A549 (cell line): ENCODE measurements around the gene FAM227A. TPM values are rescaled to one million over a fixed set of nuclear protein-coding genes. Genes with fewer than 3 reads are reported as not detected.

Experiments used
- ATAC-seq, 2 experiments: fragments of 200-7000 bp in 1 of 2; fragments of >200 bp in 1 of 2; cut with Nextera tagmentation in 1 of 2; cut with Tn5 transposase in 1 of 2; 3 replicates each; pipeline versions ENCODE4 v1.8.0 to v1.9.1; 2018 to 2020; ENCODE audit warnings: mild to moderate bottlenecking in 1 of 2, moderate library complexity in 1 of 2
- CTCF ChIA-PET: fragments of 300-600 bp; sonication (Branson Sonifier 250); formaldehyde crosslinking; extraction: SDS; loops from one replicate; lab custom pipeline; 2021; ENCODE audit warnings: antibody characterized with exemption, inconsistent platforms; lab: Yijun Ruan, JAX
- POLR2A ChIA-PET: fragments of 350-600 bp; formaldehyde crosslinking; extraction: SDS; loops from one replicate; lab custom pipeline; 2021; ENCODE audit warnings: antibody characterized with exemption, inconsistent platforms; lab: Yijun Ruan, JAX
- DNase-seq, 2 experiments: peaks; one replicate each; pipeline versions ENCODE4 v3.0.0 to v3.0.0-alpha.2; 2011 to 2016; ENCODE audit warnings: low read depth in 1 of 2, low spot score in 1 of 2
- FAIRE-seq: peaks from 2 replicates; lab custom pipeline; 2011; peaks lifted over from hg19 to GRCh38; lab: Jason Lieb, UNC
- H3K27ac ChIP-seq, 2 experiments: fragments of >200 bp; sonication (Bioruptor Twin); formaldehyde crosslinking; 3 replicates each; pipeline ENCODE4 v1.5.1; 2016 to 2017
- H3K4me1 ChIP-seq: fragments of >200 bp; sonication (Bioruptor Twin); formaldehyde crosslinking; 3 replicates; pipeline ENCODE4 v1.6.1; 2016
- H3K4me2 ChIP-seq: fragments of >200 bp; sonication (Bioruptor Twin); formaldehyde crosslinking; 3 replicates; pipeline ENCODE4 v1.6.1; 2016
- H3K4me3 ChIP-seq: fragments of >200 bp; sonication (Bioruptor Twin); formaldehyde crosslinking; 3 replicates; pipeline ENCODE4 v1.5.1; 2016
- H3K9me3 ChIP-seq: fragments of >200 bp; sonication (Bioruptor Twin); formaldehyde crosslinking; 3 replicates; pipeline ENCODE4 v1.6.1; 2016
- BCL3 ChIP-seq: fragments of >200 bp; sonication (Bioruptor Twin); formaldehyde crosslinking; IDR thresholded peaks from 3 replicates; pipeline ENCODE4 v1.6.1; 2016
- CEBPB ChIP-seq, 2 experiments: fragments of >200 bp in 1 of 2; sonication (Bioruptor Twin) in 1 of 2; formaldehyde crosslinking in 1 of 2; IDR thresholded peaks; 2 replicates each; pipeline ENCODE4 v1.6.1; 2012 to 2016
- CHD2 ChIP-seq: fragments of 150-350 bp; IDR thresholded peaks from 2 replicates; pipeline ENCODE4 v1.6.1; 2014; ENCODE audit warnings: low read length; ENCODE audit not compliant: partially characterized antibody
- CTCF ChIP-seq: fragments of >200 bp; sonication (Bioruptor Twin); formaldehyde crosslinking; IDR thresholded peaks from 3 replicates; pipeline ENCODE4 v1.5.1; 2016
- E2F6 ChIP-seq: IDR thresholded peaks from 2 replicates; pipeline ENCODE4 v1.6.1; 2012; ENCODE audit warnings: low read depth, borderline replicate concordance
- EP300 ChIP-seq, 2 experiments: fragments of >200 bp; sonication (Bioruptor Twin); formaldehyde crosslinking; IDR thresholded peaks; 2 replicates in 1 of 2; 3 replicates in 1 of 2; pipeline ENCODE4 v1.6.1; 2016 to 2017
- FOSB ChIP-seq: fragments of 250-450 bp; sonication (Bioruptor Pico); IDR thresholded peaks from 2 replicates; pipeline ENCODE4 v1.5.0; 2020; ENCODE audit warnings: mild to moderate bottlenecking, moderate library complexity
- KDM1A ChIP-seq: fragments of 200-600 bp; sonication (generic); IDR thresholded peaks from 2 replicates; pipeline ENCODE4 v1.6.1; 2016; ENCODE audit warnings: low read depth, mild to moderate bottlenecking
- MAX ChIP-seq: IDR thresholded peaks from 2 replicates; pipeline ENCODE4 v1.6.1; 2012
- MYC ChIP-seq: IDR thresholded peaks from 2 replicates; pipeline ENCODE4 v1.6.1; 2012; ENCODE audit warnings: mild to moderate bottlenecking, inconsistent platforms, low read length, improper control_type of control experiment, borderline replicate concordance
- PBX3 ChIP-seq: IDR thresholded peaks from 2 replicates; pipeline ENCODE4 v1.6.1; 2012
- RAD21 ChIP-seq, 2 experiments: fragments of >200 bp in 1 of 2; sonication (Bioruptor Twin) in 1 of 2; formaldehyde crosslinking in 1 of 2; IDR thresholded peaks in 1 of 2; conservative IDR thresholded peaks in 1 of 2; 2 replicates in 1 of 2; 3 replicates in 1 of 2; pipeline ENCODE4 v1.6.1; 2012 to 2018; ENCODE audit warnings: inconsistent platforms in 1 of 2
- SMC3 ChIP-seq: fragments of >200 bp; sonication (Bioruptor Twin); formaldehyde crosslinking; IDR thresholded peaks from 3 replicates; pipeline ENCODE4 v1.6.1; 2018; ENCODE audit warnings: inconsistent platforms
- SREBF2 ChIP-seq: fragments of 450-650 bp; IDR thresholded peaks from 2 replicates; pipeline ENCODE4 v1.6.1; 2014; ENCODE audit warnings: mild to moderate bottlenecking, moderate library complexity
- WGBS: methylation state at CpG from one replicate; pipeline ENCODE4 v1.1.6; 2017; ENCODE audit errors: missing lambda C conversion rate; 5-methylcytosine and 5-hydroxymethylcytosine counted together
- polyA plus RNA-seq, 4 experiments: library from polyadenylated mRNA; depleted of rRNA in 3 of 4; stranded (reverse); fragments of >200 nt; fragmentation: RNase III in 1 of 4; extraction: RNeasy Plus Mini Kit Qiagen cat#74134 plus additional on column Dnase treatment in 1 of 4; gene quantifications; 2 replicates in 3 of 4; 3 replicates in 1 of 4; pipeline ENCODE4 v1.2.3, GENCODE V29; 2011 to 2017
- TF ChIP-seq, protein P1 (sequence below): fragments of 250-450 bp; sonication (Bioruptor Pico); IDR thresholded peaks from 2 replicates; pipeline ENCODE4 v1.5.0; 2021; ENCODE audit warnings: mild to moderate bottlenecking, moderate library complexity, borderline replicate concordance

Gene FAM227A
- polyA plus RNA-seq, 2 of the 4 experiments (the other 2 are of a cell fraction): 1.4 to 3.5 TPM

- DNase-seq (no peak), ATAC-seq (no peak), FAIRE-seq (no peak)
- WGBS: 75% methylated on average over 5 of the region's 5 CpGs
- Histone ChIP-seq H3K9me3 (no peaks in the 10 kb centered on the region), H3K27ac (no peak overlapping the region), H3K4me3 (no peak overlapping the region), H3K4me1 (0 out of 3 replicates have a peak, but pooled peaks cover 1% of the 10 kb centered on the region), H3K4me2 (no peak overlapping the region)
- TF ChIP-seq PBX3 (no peak), FOSB (CRISPR knock-in tag) (no peak), BCL3 (no peak), SREBF2 (no peak), KDM1A (no peak), EP300 (IDR thresholded peaks at IDR 0.05) (no peak), CEBPB (IDR thresholded peaks at IDR 0.05) (no peak), CHD2 (no peak), MYC (no peak)
- TF ChIP-seq, protein P1, sequence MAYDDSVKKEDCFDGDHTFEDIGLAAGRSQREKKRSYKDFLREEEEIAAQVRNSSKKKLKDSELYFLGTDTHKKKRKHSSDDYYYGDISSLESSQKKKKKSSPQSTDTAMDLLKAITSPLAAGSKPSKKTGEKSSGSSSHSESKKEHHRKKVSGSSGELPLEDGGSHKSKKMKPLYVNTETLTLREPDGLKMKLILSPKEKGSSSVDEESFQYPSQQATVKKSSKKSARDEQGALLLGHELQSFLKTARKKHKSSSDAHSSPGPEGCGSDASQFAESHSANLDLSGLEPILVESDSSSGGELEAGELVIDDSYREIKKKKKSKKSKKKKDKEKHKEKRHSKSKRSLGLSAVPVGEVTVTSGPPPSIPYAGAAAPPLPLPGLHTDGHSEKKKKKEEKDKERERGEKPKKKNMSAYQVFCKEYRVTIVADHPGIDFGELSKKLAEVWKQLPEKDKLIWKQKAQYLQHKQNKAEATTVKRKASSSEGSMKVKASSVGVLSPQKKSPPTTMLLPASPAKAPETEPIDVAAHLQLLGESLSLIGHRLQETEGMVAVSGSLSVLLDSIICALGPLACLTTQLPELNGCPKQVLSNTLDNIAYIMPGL: no peak
- POLR2A ChIA-PET: no interaction called here
- CTCF ChIA-PET: no interaction called here
These were observed 77.7 kb downstream of the FAM227A start for GRCh38 chr22:38578505-38578904.

DNA sequence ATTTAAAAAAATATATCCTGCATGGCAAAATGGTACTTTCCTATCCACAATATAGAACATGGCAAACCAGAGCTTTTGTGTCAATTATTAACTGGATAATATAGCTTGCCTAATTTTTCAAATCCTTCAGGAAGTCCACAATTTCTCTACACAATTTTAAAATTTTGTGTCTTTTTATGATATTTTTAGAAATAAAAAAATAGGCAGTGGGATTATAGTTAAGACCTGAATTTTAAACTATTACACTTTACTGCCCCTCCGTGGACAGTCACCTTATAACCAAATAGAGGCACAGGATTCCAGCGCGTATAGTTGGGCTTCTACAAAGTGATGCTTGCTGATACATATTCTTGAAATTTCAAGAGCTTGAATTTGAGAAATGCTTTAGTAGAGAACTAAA, 84.1 kb downstream of the FAM227A start:
- WGBS: 4% methylated on average over 3 of the region's 3 CpGs
- ATAC-seq (peak; percentile 36 to 55; a peak in 3 of 6 replicates), DNase-seq (peak; percentile 18 to 44), FAIRE-seq (no peak)
- Histone ChIP-seq H3K4me2 (no peak overlapping the region), H3K27ac (no peak overlapping the region), H3K4me3 (no peak overlapping the region), H3K4me1 (peaks cover 7% of the 10 kb centered on the region; the same call in 2 of the 3 replicates), H3K9me3 (no peaks in the 10 kb centered on the region)
- TF ChIP-seq SMC3: peak; percentile 53; the same call in 2 of the 3 replicates
- peak; percentile 64 for TF ChIP-seq CTCF
- no peak for TF ChIP-seq KDM1A
- TF ChIP-seq RAD21 (conservative IDR thresholded peaks at IDR 0.05 in 1 of 2, IDR thresholded peaks at IDR 0.05 in 1 of 2): peak; percentile 59 to 73
- POLR2A ChIA-PET: no interaction called here
- CTCF ChIA-PET: interaction anchor here (0.8 to 4.8 kb wide), 20 partner anchors 10 to 519 kb away, joined by 3 to 43 read pairs (median 4); no protein-coding TSS in a partner anchor

DNA sequence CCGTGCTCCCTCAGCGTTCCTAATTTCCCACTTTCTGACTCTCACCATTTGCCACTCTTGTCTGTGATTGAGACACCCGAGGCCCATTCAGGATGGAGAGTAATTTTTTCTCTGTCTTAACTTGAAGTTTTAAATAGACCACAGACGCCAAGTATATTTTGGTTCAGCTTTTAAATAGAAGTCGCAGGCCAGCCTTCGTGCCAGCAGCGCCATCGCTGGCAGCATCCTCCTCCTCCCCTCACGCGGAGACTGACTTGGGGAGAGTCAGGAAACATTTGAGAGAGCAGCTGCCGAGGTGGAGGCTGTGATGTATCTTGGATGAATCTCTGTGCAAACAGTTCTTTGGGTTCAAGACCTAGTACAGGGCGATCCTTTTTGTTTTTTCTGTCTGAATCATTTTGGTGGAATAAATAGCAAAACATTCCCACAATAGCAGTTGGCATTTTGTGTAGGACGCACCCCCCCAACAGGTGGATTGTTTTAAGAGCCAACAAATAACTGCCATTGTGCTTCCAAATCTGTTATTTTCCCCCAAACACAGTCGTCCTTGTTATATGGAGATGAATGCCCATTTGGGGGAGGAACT, 85.3 kb downstream of the FAM227A start:
- FAIRE-seq (no peak), ATAC-seq (peak; percentile 57 to 58; a peak in 5 of 6 replicates), DNase-seq (peak; percentile 9 to 28)
- 7% methylated on average over 14 of the region's 14 CpGs for WGBS
- Histone ChIP-seq H3K4me2 (peak overlapping the region; percentile 86), H3K4me1 (peaks cover 7% of the 10 kb centered on the region; the same call in 2 of the 3 replicates), H3K4me3 (peak overlapping the region; percentile 65), H3K27ac (peak overlapping the region; percentile 73 to 93), H3K9me3 (no peaks in the 10 kb centered on the region)
- CTCF ChIA-PET: interaction anchor here (1.0 to 4.8 kb wide), 7 partner anchors 9 to 518 kb away, joined by 3 to 43 read pairs (median 5); no protein-coding TSS in a partner anchor
- POLR2A ChIA-PET: no interaction called here
- TF ChIP-seq CEBPB (IDR thresholded peaks at IDR 0.05) (no peak), MAX (peak; percentile 56; the same call in 1 of the 2 replicates), E2F6 (peak; percentile 57; the same call in 1 of the 2 replicates)
